GM21515 (cell line): ENCODE results near the gene BCORL1.

Source experiments
- ATAC-seq: cut with Tn5 transposase; IDR thresholded peaks from one replicate; pipeline ENCODE4 v1.9.1; 2021; ENCODE audit not compliant: unreplicated experiment

Gene BCORL1

GRCh38 chrX:130057209-130057608 lies 74.8 kb downstream of the BCORL1 start:
- no peak for ATAC-seq

GRCh38 chrX:130058652-130059051 lies 76.2 kb downstream of the BCORL1 start:
- no peak for ATAC-seq

DNA sequence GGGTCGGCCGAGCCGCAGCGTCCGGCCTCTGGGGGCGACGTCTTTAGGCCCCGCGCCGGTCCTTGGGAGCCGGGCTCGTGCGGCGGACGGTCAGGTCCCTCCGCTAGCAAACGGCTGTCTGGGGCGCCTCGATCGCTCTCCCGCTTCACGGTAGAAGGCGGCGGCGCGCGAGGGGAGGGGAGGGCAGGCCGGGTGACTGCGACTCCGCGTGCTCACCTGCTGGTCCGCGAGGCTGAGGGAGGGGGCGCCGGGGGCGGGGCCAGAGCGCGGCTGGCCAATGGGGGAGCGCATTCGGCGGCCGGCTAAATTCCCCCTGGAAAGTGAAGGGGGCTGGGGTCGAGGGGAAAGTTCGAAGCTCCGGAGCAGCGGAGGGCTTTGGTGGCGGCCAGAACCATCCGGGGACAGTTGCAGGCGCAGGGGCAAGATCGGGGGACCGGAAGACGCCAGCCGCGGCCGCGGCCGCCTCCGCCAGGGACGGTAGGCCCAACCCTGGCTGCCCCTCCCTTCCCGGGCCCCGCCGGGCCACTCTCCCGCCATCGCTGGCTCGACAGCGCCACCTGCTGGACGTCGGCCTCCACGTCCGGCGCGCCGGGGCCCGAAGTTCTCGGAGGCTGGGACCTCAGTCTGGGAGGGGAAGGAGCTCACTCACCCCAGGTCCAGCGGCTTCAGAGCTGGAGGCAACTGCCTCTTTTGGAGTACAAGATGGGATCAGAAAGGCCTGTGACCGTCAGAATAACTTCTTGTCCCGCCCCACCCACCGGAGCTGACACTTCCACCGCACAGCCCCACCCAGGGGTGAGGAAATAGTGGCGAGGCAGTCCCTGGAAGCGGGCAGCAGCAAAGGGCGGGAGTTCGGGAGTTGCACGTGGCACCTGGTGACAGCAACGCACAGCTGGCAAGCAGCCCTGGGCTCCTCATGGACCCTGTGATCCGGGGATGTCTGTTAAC lies 78.0 kb downstream of the BCORL1 start:
- peak; percentile 94 for ATAC-seq

GRCh38 chrX:130066975-130067615 lies 84.7 kb downstream of the BCORL1 start:
- no peak for ATAC-seq

- no peak for ATAC-seq
Observed at GRCh38 chrX:130071611-130072344, 89.3 kb downstream of the BCORL1 start.

GRCh38 chrX:130072345-130072740 lies 89.9 kb downstream of the BCORL1 start:
- no peak for ATAC-seq

DNA sequence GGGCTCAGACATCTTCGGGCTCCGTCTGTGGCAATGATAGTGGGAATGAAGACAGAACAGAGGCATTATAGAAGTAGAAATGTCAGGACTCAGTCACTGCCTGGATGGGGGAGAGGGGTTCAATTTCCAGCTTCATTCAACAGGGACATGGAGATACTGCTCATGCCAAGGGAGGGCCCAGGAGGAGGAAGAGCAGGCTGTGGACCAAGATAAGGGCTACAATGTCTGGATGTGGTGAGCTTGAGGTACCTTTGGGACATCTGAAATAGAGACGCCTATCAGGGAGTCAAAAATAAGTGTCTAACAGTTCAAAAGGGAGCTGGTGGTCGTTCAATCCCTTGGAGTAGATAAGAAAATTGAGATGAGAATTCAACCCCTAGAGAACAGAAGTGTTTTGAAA lies 93.3 kb downstream of the BCORL1 start:
- ATAC-seq = no peak

DNA sequence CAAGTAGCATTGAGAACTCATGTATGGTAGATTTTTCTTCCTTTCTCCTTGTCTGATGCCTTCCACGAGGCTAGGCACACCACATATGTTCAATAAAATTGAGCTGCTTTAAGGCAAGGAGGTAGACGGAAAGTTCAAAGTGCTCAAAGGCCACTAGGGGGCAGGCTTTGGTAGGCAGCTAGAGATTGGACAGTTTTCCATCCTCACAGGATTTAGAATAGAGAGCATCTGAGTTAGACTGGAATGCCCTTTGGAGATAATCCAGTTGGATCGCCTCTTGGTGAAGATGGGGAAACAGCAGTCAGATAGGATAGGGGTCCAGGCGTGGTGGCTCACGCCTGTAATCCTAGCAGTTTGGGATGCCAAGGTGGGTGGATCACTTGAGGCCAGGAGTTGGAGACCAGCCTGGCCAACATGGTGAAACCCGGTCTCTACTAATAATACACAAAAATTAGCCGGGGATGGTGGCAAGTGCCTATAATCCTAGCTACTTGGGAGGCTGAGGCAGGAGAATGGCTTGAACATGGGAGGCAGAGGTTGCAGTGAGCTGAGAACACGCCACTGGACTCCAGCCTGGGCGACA lies 97.5 kb downstream of the BCORL1 start:
- no peak for ATAC-seq

- ATAC-seq = no peak
Observed at GRCh38 chrX:130080791-130081367, 98.4 kb downstream of the BCORL1 start.

GRCh38 chrX:130081421-130082045 lies 99.1 kb downstream of the BCORL1 start:
- ATAC-seq = no peak

GRCh38 chrX:130082244-130083106 lies 100.0 kb downstream of the BCORL1 start:
- peak; percentile 51 for ATAC-seq

DNA sequence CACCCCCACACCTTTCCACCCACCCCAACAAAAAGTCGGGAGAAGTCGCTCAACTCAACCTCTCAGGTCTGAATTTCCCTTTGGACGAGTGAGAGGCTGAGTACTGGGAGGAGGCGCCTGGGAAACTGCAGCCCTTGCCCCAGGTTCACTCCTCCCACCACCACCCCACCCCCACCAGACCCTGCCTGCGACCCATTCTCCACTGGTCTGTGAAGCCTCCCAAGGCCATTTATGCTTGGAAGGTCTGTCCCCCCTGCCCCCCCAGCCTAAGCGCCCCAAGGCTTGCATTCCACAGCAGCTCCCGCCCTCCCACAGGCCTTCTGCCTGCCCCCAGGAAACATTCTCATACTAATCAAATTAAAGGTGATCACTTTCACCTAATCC lies 100.7 kb downstream of the BCORL1 start:
- no peak for ATAC-seq

DNA sequence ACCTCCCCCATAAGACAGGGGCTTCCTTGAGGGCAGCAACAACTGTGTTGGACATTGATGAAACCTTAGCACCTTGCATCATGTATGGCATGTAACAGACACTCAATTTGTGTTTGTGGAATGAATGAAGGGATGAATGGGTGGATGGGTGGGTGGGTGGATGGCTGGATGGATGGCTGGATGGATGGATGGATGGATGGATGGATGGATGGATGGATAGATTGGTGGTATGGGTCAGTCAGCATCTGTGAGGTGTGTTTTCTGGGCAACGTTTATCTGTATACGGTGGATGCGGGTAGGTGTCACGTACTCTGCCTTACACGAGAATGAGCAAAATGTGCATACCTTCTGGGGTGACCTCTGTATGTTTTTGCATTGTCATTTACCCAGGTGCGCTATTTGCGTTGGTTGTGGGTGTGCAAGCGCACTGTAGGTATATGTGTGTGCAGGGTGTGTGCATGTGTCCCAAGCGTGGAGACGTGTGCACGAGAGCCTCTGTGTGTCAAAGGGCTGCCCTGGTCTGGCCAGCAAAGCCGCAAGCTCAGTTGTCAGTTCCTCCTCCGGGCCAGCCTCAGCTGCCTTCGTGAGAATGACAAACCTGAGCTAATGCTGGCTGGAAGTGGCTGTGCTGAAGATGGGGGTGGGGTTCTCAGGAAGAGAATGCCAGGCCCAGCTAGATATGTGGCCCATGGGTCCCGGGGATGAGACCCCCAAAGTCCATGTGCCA lies 101.4 kb downstream of the BCORL1 start:
- peak; percentile 28 for ATAC-seq

DNA sequence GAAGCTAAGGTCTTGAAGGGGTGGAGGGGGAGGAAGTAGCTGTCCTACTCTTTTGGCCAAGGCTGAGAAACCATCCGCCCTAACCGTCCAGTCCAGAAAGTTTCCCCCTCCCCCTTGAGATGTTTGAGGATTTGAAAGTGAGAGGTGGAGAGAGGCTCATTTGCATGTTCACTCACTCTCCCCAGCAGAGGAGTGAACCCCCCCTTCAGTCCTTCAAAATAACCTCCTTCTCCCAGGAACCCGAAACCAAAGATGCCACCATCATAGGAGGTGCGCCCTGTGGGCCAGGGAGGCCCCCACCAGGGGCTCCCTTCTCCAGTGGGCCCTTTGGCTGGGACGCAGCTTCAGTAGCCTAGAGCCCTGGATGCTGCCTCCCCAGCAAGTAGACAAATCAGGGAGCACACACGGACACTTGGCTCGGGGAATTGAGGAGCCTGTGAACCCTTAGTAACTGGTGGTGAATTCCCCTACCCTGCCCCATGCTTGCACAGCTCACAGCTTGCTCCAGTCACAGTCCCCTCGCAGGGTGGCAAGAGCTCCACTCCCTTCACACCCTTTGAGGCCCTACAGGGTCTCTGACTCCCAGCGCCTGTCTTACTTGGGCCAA lies 102.3 kb downstream of the BCORL1 start:
- peak; percentile 36 for ATAC-seq

GRCh38 chrX:130085551-130086446 lies 103.4 kb downstream of the BCORL1 start:
- ATAC-seq = no peak

DNA sequence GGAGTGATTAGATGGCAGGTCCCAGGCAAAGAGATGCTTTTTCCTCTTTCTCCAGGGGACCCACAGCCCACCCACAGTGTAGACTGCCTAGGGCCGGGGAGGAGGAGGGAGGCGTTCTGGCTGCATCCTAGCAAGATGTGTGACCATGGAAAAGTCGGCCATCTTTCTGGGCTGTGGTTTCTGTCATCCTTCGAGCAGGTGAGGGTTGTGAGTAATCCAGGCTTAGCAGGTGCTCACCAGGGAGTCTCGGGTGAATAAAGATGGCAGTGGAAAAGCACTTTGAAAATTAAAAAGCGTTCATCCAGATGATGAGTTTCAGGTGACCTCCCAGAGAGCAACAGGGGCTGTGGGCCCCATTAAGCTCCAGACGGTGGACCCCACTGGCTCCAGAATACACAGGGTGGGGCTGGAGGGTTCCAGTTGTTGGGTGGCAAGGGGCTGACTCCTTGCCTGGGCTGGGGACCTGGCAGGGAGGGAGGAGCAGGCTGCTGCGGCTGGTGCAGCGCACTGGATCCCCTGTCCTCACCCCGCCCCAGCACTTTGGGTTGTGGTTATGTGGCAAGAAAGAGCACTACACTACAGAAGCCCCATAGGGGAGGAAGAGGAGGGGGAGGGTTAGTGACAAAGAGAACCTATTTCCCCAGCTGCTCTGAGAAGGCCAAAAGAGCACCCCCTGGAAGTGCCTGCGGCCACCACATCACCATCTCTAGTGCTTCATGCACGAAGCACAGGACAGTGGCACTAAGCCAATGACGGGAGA lies 104.2 kb downstream of the BCORL1 start:
- ATAC-seq = peak; percentile 43

DNA sequence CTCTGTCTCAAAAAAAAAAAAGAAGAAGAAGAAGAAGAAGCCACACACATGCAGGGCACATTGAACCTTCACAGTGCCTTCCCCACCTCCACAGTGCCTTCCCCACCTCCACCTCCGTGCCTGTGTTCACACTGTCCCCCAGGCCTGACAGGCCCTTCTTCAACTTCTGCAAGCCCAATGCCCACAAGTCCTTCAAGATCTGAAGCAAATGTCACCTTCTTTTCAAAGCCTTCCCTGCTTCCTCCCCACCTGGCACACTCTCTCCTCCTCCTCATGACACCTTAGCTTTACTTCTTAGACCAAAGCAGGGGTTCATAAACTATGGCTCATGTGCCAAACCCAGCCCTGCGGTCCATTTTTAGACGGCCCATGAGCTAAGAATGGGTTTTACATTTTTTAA lies 107.9 kb downstream of the BCORL1 start:
- no peak for ATAC-seq
